HEK293 (cell line): ENCODE results near the gene MCM7.

Experiments used
- CTCF ChIA-PET: fragments of 350-600 bp; formaldehyde crosslinking; extraction: SDS; loops from one replicate; lab custom pipeline; 2021; ENCODE audit warnings: antibody characterized with exemption; lab: Yijun Ruan, JAX
- POLR2A ChIA-PET: fragments of 300-600 bp; formaldehyde crosslinking; extraction: SDS; loops from one replicate; lab custom pipeline; 2020; ENCODE audit warnings: antibody characterized with exemption, inconsistent platforms; lab: Yijun Ruan, JAX
- H3K27ac ChIP-seq: fragments of 200-500 bp; sonication (Bioruptor generic); 2 replicates; pipeline ENCODE4 v1.5.1; 2014; ENCODE audit warnings: low read depth, low read length, control low read depth, inconsistent platforms; ENCODE audit errors: extremely low read depth
- H3K36me3 ChIP-seq, 2 experiments: fragments of 200-500 bp in 1 of 2; sonication (Bioruptor generic) in 1 of 2; 1 replicate in 1 of 2; 2 replicates in 1 of 2; pipeline ENCODE4 v1.5.1; 2014 to 2017; ENCODE audit warnings: inconsistent platforms in 2 of 2, low read length in 2 of 2; ENCODE audit not compliant: control insufficient read depth in 2 of 2, insufficient read depth in 1 of 2
- H3K4me1 ChIP-seq: fragments of 200-500 bp; sonication (Bioruptor generic); 2 replicates; pipeline ENCODE4 v1.5.1; 2014; ENCODE audit warnings: mild to moderate bottlenecking, low read length, inconsistent platforms; ENCODE audit not compliant: control insufficient read depth, insufficient read depth
- H3K4me3 ChIP-seq: 2 replicates; pipeline ENCODE4 v1.5.1; 2011; ENCODE audit warnings: low read depth, mild to moderate bottlenecking, control low read depth, low read length, moderate library complexity
- H3K9me3 ChIP-seq: fragments of 200-500 bp; sonication (Bioruptor generic); 2 replicates; pipeline ENCODE4 v1.5.1; 2014; ENCODE audit warnings: low read depth, low read length, inconsistent platforms; ENCODE audit not compliant: control insufficient read depth, insufficient read depth
- PRDM1 ChIP-seq: fragments of 450-650 bp; formaldehyde crosslinking; IDR thresholded peaks from 2 replicates; pipeline ENCODE4; 2016; ENCODE audit warnings: missing biosample characterization, missing genetic modification characterization
- SALL2 ChIP-seq: fragments of 450-650 bp; formaldehyde crosslinking; IDR thresholded peaks from 2 replicates; pipeline ENCODE4 v1.5.0; 2017; ENCODE audit warnings: missing biosample characterization, mild to moderate bottlenecking, missing genetic modification characterization, borderline replicate concordance
- SETDB1 ChIP-seq: IDR thresholded peaks from one replicate; pipeline ENCODE4 v1.6.1; 2017; ENCODE audit warnings: mild to moderate bottlenecking, low read length, moderate library complexity, mixed read lengths; ENCODE audit not compliant: insufficient read length
- TCF7L2 ChIP-seq: IDR thresholded peaks from 2 replicates; pipeline ENCODE4 v1.6.1; 2011; ENCODE audit warnings: low read depth, mild to moderate bottlenecking, inconsistent platforms, low read length, moderate library complexity, borderline replicate concordance
- ZEB2 ChIP-seq: fragments of 450-650 bp; formaldehyde crosslinking; IDR thresholded peaks from 2 replicates; pipeline ENCODE4 v1.5.1; 2016; ENCODE audit warnings: missing biosample characterization, missing genetic modification characterization
- ZIC2 ChIP-seq: fragments of 450-650 bp; formaldehyde crosslinking; IDR thresholded peaks from 2 replicates; pipeline ENCODE4 v1.5.1; 2016; ENCODE audit warnings: missing biosample characterization, missing genetic modification characterization
- ZNF133 ChIP-seq: fragments of 450-650 bp; formaldehyde crosslinking; IDR thresholded peaks from 2 replicates; pipeline ENCODE4 v1.5.1; 2016; ENCODE audit warnings: missing biosample characterization, missing genetic modification characterization
- ZNF157 ChIP-seq: fragments of 450-650 bp; formaldehyde crosslinking; IDR thresholded peaks from 2 replicates; pipeline ENCODE4 v1.5.1; 2016; ENCODE audit warnings: missing biosample characterization, missing genetic modification characterization
- ZNF16 ChIP-seq: fragments of 450-650 bp; formaldehyde crosslinking; IDR thresholded peaks from 2 replicates; pipeline ENCODE4 v1.5.1; 2016; ENCODE audit warnings: low read depth, missing biosample characterization, missing genetic modification characterization
- ZNF19 ChIP-seq: fragments of 450-650 bp; formaldehyde crosslinking; IDR thresholded peaks from 2 replicates; pipeline ENCODE4; 2016; ENCODE audit warnings: missing biosample characterization, missing genetic modification characterization, low read depth
- ZNF211 ChIP-seq: fragments of 450-650 bp; formaldehyde crosslinking; IDR thresholded peaks from 2 replicates; pipeline ENCODE4 v1.5.1; 2016; ENCODE audit warnings: low read depth, missing biosample characterization, missing genetic modification characterization
- ZNF214 ChIP-seq: fragments of 450-650 bp; formaldehyde crosslinking; IDR thresholded peaks from 2 replicates; pipeline ENCODE4 v1.5.1; 2017; ENCODE audit warnings: missing biosample characterization, mild to moderate bottlenecking, missing genetic modification characterization, borderline replicate concordance
- ZNF23 ChIP-seq: fragments of 450-650 bp; formaldehyde crosslinking; IDR thresholded peaks from 2 replicates; pipeline ENCODE4 v1.5.1; 2016; ENCODE audit warnings: missing biosample characterization, missing genetic modification characterization, borderline replicate concordance
- ZNF24 ChIP-seq: fragments of 450-650 bp; formaldehyde crosslinking; IDR thresholded peaks from 2 replicates; pipeline ENCODE4 v1.5.1; 2016; ENCODE audit warnings: missing biosample characterization, missing genetic modification characterization
- ZNF248 ChIP-seq: fragments of 450-650 bp; formaldehyde crosslinking; IDR thresholded peaks from 2 replicates; pipeline ENCODE4 v1.5.1; 2017; ENCODE audit warnings: missing biosample characterization, missing genetic modification characterization
- ZNF280C ChIP-seq: fragments of 450-650 bp; formaldehyde crosslinking; IDR thresholded peaks from 2 replicates; pipeline ENCODE4 v1.5.1; 2016; ENCODE audit warnings: missing biosample characterization, missing genetic modification characterization
- ZNF391 ChIP-seq: fragments of 450-650 bp; formaldehyde crosslinking; IDR thresholded peaks from 2 replicates; pipeline ENCODE4 v1.5.1; 2016; ENCODE audit warnings: low read depth, missing biosample characterization, missing genetic modification characterization, borderline replicate concordance
- ZNF416 ChIP-seq: fragments of 450-650 bp; formaldehyde crosslinking; IDR thresholded peaks from 2 replicates; pipeline ENCODE4 v1.5.1; 2016; ENCODE audit warnings: missing biosample characterization, missing genetic modification characterization
- ZNF433 ChIP-seq: fragments of 450-650 bp; formaldehyde crosslinking; IDR thresholded peaks from 2 replicates; pipeline ENCODE4 v1.5.1; 2016; ENCODE audit warnings: missing biosample characterization, missing genetic modification characterization, low read depth
- ZNF48 ChIP-seq: fragments of 450-650 bp; formaldehyde crosslinking; IDR thresholded peaks from 2 replicates; pipeline ENCODE4 v1.5.1; 2016; ENCODE audit warnings: missing biosample characterization, missing genetic modification characterization
- ZNF488 ChIP-seq: fragments of 450-650 bp; formaldehyde crosslinking; IDR thresholded peaks from 2 replicates; pipeline ENCODE4 v1.5.1; 2016; ENCODE audit warnings: missing biosample characterization, missing genetic modification characterization
- ZNF623 ChIP-seq: fragments of 450-650 bp; formaldehyde crosslinking; IDR thresholded peaks from 2 replicates; pipeline ENCODE4 v1.5.1; 2016; ENCODE audit warnings: missing biosample characterization, missing genetic modification characterization
- ZNF670 ChIP-seq: fragments of 450-650 bp; formaldehyde crosslinking; IDR thresholded peaks from 2 replicates; pipeline ENCODE4 v1.5.1; 2016; ENCODE audit warnings: missing biosample characterization, missing genetic modification characterization, low read depth
- ZNF785 ChIP-seq: fragments of 450-650 bp; formaldehyde crosslinking; IDR thresholded peaks from 2 replicates; pipeline ENCODE4 v1.5.1; 2016; ENCODE audit warnings: missing biosample characterization, missing genetic modification characterization
- ZNF792 ChIP-seq: fragments of 450-650 bp; formaldehyde crosslinking; IDR thresholded peaks from 2 replicates; pipeline ENCODE4 v1.5.1; 2016; ENCODE audit warnings: missing biosample characterization, missing genetic modification characterization
- ZSCAN4 ChIP-seq: fragments of 450-650 bp; formaldehyde crosslinking; IDR thresholded peaks from 2 replicates; pipeline ENCODE4 v1.5.1; 2017; ENCODE audit warnings: missing biosample characterization, missing genetic modification characterization
- ZXDB ChIP-seq: fragments of 450-650 bp; formaldehyde crosslinking; IDR thresholded peaks from 2 replicates; pipeline ENCODE4 v1.5.1; 2016; ENCODE audit warnings: missing biosample characterization, missing genetic modification characterization
- TF ChIP-seq, protein P1 (sequence below): fragments of 450-650 bp; formaldehyde crosslinking; IDR thresholded peaks from 2 replicates; pipeline ENCODE4 v1.5.1; 2016; ENCODE audit warnings: missing biosample characterization, missing genetic modification characterization
- TF ChIP-seq, protein P2 (sequence below): fragments of 450-650 bp; formaldehyde crosslinking; IDR thresholded peaks from 2 replicates; pipeline ENCODE4 v1.5.1; 2016; ENCODE audit warnings: missing biosample characterization, missing genetic modification characterization
- TF ChIP-seq, protein P3 (sequence below): fragments of 450-650 bp; formaldehyde crosslinking; IDR thresholded peaks from 2 replicates; pipeline ENCODE4; 2016; ENCODE audit warnings: missing biosample characterization, missing genetic modification characterization

MCM7 gene

DNA sequence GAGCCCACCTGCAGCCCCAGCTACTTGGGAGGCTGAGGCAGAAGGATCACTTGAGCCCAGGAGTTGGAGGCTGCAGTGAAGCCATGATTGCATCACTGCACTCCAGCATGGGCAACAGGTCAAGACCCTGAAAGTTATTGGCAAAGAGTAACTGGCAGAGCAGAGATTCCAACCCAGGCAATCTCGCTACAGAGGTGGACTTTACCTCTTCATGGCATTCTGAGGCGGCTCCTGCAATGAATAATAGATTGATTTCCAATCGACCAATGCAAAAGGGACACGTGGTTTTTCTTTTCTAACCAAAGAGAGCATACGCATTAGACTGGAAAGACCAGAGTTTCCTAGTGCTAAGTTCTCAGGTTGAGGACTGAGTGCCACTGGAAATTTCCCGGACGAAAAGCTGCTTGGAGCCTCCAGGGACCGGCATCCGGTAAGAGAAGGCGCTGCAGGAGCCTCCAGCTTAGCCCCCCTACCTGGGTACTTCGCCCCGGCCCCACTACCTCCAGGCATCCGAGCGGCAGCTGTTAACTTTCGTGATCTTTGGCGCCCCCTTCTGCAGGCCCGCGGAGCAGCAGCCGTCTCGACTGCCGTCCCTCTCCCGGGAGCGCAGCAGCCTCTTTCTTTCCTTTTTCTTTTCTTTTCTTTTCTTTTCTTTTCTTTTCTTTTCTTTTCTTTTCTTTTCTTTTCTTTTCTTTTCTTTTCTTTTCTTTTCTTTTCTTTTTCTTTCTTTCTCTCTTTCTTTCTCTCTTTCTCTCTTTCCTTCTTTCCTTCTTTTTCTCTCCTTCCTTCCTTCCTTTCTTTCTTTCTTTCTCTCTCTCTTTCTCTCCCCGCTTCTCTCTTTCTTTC is 29.6 kb upstream of the MCM7 start:
- Histone ChIP-seq H3K36me3 (no peaks in the 10 kb centered on the region), H3K9me3 (no peaks in the 10 kb centered on the region), H3K27ac (no peak overlapping the region), H3K4me3 (no peak overlapping the region), H3K4me1 (no peaks in the 10 kb centered on the region; the same call in 1 of the 2 replicates)
- CTCF ChIA-PET, result interaction anchor here (0.5 to 8.7 kb wide), 26 partner anchors 9 to 277 kb away, joined by 3 to 119 read pairs (median 4); no protein-coding TSS in a partner anchor
- POLR2A ChIA-PET, result interaction anchor here (0.6 to 3.7 kb wide), 5 partner anchors 12 to 136 kb away, joined by 3 to 31 read pairs (median 4); partner anchors contain the start of genes AP4M1, LAMTOR4 and MCM7
- TF ChIP-seq, protein P1, sequence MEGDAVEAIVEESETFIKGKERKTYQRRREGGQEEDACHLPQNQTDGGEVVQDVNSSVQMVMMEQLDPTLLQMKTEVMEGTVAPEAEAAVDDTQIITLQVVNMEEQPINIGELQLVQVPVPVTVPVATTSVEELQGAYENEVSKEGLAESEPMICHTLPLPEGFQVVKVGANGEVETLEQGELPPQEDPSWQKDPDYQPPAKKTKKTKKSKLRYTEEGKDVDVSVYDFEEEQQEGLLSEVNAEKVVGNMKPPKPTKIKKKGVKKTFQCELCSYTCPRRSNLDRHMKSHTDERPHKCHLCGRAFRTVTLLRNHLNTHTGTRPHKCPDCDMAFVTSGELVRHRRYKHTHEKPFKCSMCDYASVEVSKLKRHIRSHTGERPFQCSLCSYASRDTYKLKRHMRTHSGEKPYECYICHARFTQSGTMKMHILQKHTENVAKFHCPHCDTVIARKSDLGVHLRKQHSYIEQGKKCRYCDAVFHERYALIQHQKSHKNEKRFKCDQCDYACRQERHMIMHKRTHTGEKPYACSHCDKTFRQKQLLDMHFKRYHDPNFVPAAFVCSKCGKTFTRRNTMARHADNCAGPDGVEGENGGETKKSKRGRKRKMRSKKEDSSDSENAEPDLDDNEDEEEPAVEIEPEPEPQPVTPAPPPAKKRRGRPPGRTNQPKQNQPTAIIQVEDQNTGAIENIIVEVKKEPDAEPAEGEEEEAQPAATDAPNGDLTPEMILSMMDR (tag by site-specific recombination), result peak; percentile 86
- TF ChIP-seq ZNF214 (tag by site-specific recombination) (no peak), ZNF792 (tag by site-specific recombination) (no peak), ZNF280C (tag by site-specific recombination) (no peak), ZNF19 (tag by site-specific recombination) (no peak), SETDB1 (no peak), ZSCAN4 (tag by site-specific recombination) (no peak), ZNF248 (tag by site-specific recombination) (no peak), PRDM1 (peak; percentile 91), ZNF16 (no peak), ZNF488 (tag by site-specific recombination) (no peak), ZNF670 (tag by site-specific recombination) (no peak), ZIC2 (peak; percentile 58), ZNF133 (tag by site-specific recombination) (no peak), ZXDB (tag by site-specific recombination) (peak; percentile 5; the same call in 1 of the 2 replicates), ZNF24 (tag by site-specific recombination) (no peak), ZEB2 (tag by site-specific recombination) (peak; percentile 38; the same call in 1 of the 2 replicates), SALL2 (tag by site-specific recombination) (no peak), ZNF416 (no peak), ZNF391 (peak; percentile 37; the same call in 1 of the 2 replicates), ZNF157 (tag by site-specific recombination) (no peak), TCF7L2 (no peak), ZNF48 (tag by site-specific recombination) (no peak), ZNF785 (no peak), ZNF23 (tag by site-specific recombination) (no peak), ZNF433 (no peak), ZNF623 (0 out of 2 replicates have a peak, but pooled peaks have one; percentile 15), ZNF211 (tag by site-specific recombination) (no peak)
- TF ChIP-seq, protein P2, sequence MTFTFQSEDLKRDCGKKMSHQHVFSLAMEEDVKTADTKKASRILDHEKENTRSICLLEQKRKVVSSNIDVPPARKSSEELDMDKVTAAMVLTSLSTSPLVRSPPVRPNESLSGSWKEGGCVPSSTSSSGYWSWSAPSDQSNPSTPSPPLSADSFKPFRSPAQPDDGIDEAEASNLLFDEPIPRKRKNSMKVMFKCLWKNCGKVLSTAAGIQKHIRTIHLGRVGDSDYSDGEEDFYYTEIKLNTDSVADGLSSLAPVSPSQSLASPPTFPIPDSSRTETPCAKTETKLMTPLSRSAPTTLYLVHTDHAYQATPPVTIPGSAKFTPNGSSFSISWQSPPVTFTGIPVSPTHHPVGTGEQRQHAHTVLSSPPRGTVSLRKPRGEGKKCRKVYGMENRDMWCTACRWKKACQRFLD, result no peak
- TF ChIP-seq, protein P3, sequence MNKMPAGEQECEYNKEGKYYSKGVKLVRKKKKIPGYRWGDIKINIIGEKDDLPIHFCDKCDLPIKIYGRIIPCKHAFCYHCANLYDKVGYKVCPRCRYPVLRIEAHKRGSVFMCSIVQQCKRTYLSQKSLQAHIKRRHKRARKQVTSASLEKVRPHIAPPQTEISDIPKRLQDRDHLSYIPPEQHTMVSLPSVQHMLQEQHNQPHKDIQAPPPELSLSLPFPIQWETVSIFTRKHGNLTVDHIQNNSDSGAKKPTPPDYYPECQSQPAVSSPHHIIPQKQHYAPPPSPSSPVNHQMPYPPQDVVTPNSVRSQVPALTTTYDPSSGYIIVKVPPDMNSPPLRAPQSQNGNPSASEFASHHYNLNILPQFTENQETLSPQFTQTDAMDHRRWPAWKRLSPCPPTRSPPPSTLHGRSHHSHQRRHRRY (tag by site-specific recombination), result no peak
